ENCODE results near the gene DNAI1. TPM values are rescaled to one million over a fixed set of nuclear protein-coding genes. Genes with fewer than 3 reads are reported as not detected.

DNAI1 gene
- total and polyA plus RNA-seq, 2 of the 13 experiments (the other 11 are each of a cell fraction or from before 2014, with no cell fraction given) = not detected

DNA sequence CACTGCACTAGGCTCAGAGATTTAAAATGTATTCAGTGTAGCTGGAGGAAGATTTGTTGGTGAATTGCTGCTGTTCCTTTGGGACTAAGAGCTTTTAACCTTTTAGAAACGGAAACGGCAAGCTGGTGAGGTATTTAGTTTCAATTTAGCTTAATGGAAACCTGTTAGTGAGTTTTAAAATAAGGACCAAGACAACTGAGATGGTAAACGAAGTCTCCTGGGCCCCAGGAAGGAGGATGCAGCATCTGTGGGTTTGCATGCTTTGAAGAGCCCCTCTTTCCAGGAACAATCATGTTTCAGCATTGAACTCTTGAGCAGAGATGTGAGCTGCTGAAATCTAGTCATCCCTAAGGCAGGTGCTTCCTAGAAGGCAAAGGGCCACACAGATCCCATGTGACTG is 16.5 kb downstream of the DNAI1 start:
- H3K9ac ChIP-seq (ENCODE audit: insufficient read depth, low read depth, low read length) = no peak overlapping the region
- no peaks in the 10 kb centered on the region for H3K9me3 ChIP-seq (ENCODE audit: low read length)
- no peak overlapping the region for H3K4me2 ChIP-seq (ENCODE audit: low read depth, low read length)
- in situ Hi-C loops (cut with HindIII; ENCODE audit: extremely low pct_ligation_motif_present, low pct_unique_long_range_greater_than_20kb) = no loop called here
- 5% methylated on average over 3 of the region's 3 CpGs for WGBS (ENCODE audit: low lambda C conversion rate)
- no peaks in the 10 kb centered on the region for H3K36me3 ChIP-seq (replicated peaks in 1 of 2; ENCODE audit: control insufficient read depth in 1 of 2, insufficient read depth in 2 of 2, low read length in 2 of 2)
- FAIRE-seq (no peak), ATAC-seq (no peak), DNase-seq (ENCODE audit: low spot score) (no peak)
- no peak overlapping the region for H2AFZ ChIP-seq (ENCODE audit: low read length)
- intact Hi-C loops (cut with micrococcal nuclease; ENCODE audit: unreplicated experiment) = no loop called here
- POLR2A ChIA-PET = no interaction called here
- no peaks in the 10 kb centered on the region for H4K20me1 ChIP-seq (ENCODE audit: insufficient read depth, low read length)
- no peaks in the 10 kb centered on the region for H3K4me1 ChIP-seq (ENCODE audit: insufficient read depth, low read length)
- H3K4me3 ChIP-seq (replicated peaks in 1 of 3; ENCODE audit: insufficient read depth in 1 of 3, low read depth in 2 of 3, low read length in 3 of 3) = no peak overlapping the region
- H3K27me3 ChIP-seq (ENCODE audit: control insufficient read depth in 1 of 2, insufficient read depth in 2 of 2, low read length in 2 of 2) = peaks cover 0 to 3% of the 10 kb centered on the region in 2 experiments; a peak in 1 of 5 replicates
- BruUV-seq (replicated peaks) = no TSS peak
- CTCF ChIA-PET (ENCODE audit: low intra/inter-chr PET ratio, low total read pairs) = no interaction called here
- H3K79me2 ChIP-seq (ENCODE audit: insufficient read depth, low read length) = no peaks in the 10 kb centered on the region
- no peak overlapping the region for H3K27ac ChIP-seq (ENCODE audit: extremely low read length, insufficient read depth, low read length)
- no peak for TF ChIP-seq ZNF205 (CRISPR knock-in tag; IDR thresholded peaks at IDR 0.05)
- no peak for TF ChIP-seq ZNF33A (CRISPR knock-in tag; IDR thresholded peaks at IDR 0.05; ENCODE audit: borderline replicate concordance)
- TF ChIP-seq HOXA9 (CRISPR knock-in tag; IDR thresholded peaks at IDR 0.05; ENCODE audit: borderline replicate concordance) = no peak
- no peak for TF ChIP-seq DMAP1 (CRISPR knock-in tag; IDR thresholded peaks at IDR 0.05)
- no peak for TF ChIP-seq EP300 (IDR thresholded peaks at IDR 0.05; ENCODE audit: low read depth in 2 of 2, low read length in 2 of 2)
- TF ChIP-seq EP300 (CRISPR knock-in tag; IDR thresholded peaks at IDR 0.05; ENCODE audit: borderline replicate concordance) = no peak
- no peak for TF ChIP-seq ZNF101 (CRISPR knock-in tag; IDR thresholded peaks at IDR 0.05; ENCODE audit: borderline replicate concordance, low read depth)
- TF ChIP-seq SIX1 (CRISPR knock-in tag; IDR thresholded peaks at IDR 0.05; ENCODE audit: borderline replicate concordance) = no peak
- TF ChIP-seq ZBTB43 (CRISPR knock-in tag; conservative IDR thresholded peaks at IDR 0.05) = no peak
- TF ChIP-seq ZNF280B (CRISPR knock-in tag; IDR thresholded peaks at IDR 0.05; ENCODE audit: borderline replicate concordance) = no peak
- TF ChIP-seq SMARCE1 (IDR thresholded peaks at IDR 0.05; ENCODE audit: borderline replicate concordance) = no peak
- no peak for TF ChIP-seq ZNF501 (CRISPR knock-in tag; IDR thresholded peaks at IDR 0.05)
- no peak for TF ChIP-seq ZBTB25 (CRISPR knock-in tag; IDR thresholded peaks at IDR 0.05)
- TF ChIP-seq BATF2 (CRISPR knock-in tag; IDR thresholded peaks at IDR 0.05) = no peak
- no peak for TF ChIP-seq JUN (CRISPR knock-in tag; IDR thresholded peaks at IDR 0.05)
- no peak for TF ChIP-seq KAT7 (CRISPR knock-in tag; IDR thresholded peaks at IDR 0.05; ENCODE audit: borderline replicate concordance)
- no peak for TF ChIP-seq HOXA5 (CRISPR knock-in tag; IDR thresholded peaks at IDR 0.05)
- TF ChIP-seq ZNF468 (CRISPR knock-in tag; IDR thresholded peaks at IDR 0.05) = no peak

Measured in HepG2 (cell line).